IMR-90 (cell line): Measurements from ENCODE around the gene GSTM3. TPM values are rescaled to one million over a fixed set of nuclear protein-coding genes. Genes with fewer than 3 reads are reported as not detected.

Experiments used
- ATAC-seq: fragments of 200-7000 bp; cut with Tn5 transposase; 2 replicates; pipeline ENCODE4 v1.9.1; 2020; ENCODE audit warnings: low read depth, mild to moderate bottlenecking, moderate library complexity
- BruUV-seq: library from RNA; stranded (reverse); fragments of 400-500 nt; replicated peaks from 2 replicates; lab custom pipeline; 2021; lab: Mats Ljungman, UMichigan
- CTCF ChIA-PET: fragments of 300-600 bp; formaldehyde crosslinking; extraction: SDS; loops from one replicate; lab custom pipeline; 2021; ENCODE audit warnings: antibody characterized with exemption; lab: Yijun Ruan, JAX
- POLR2A ChIA-PET: fragments of 300-600 bp; sonication (Branson Sonifier 250); formaldehyde crosslinking; loops from one replicate; lab custom pipeline; 2022; ENCODE audit warnings: antibody characterized with exemption; ENCODE audit not compliant: unreplicated experiment; lab: Charles Lee
- DNase-seq: peaks from one replicate; pipeline ENCODE4 v3.0.0; 2013
- H2AFZ ChIP-seq: replicated peaks from 2 replicates; pipeline ENCODE3; 2013; ENCODE audit warnings: low read length, mild to moderate bottlenecking; ENCODE audit not compliant: poor library complexity
- H2AK5ac ChIP-seq: 2 replicates; pipeline ENCODE4 v1.6.1; 2013; ENCODE audit warnings: low read depth, low read length, inconsistent platforms
- H2AK9ac ChIP-seq: replicated peaks from 2 replicates; pipeline ENCODE3; 2013; ENCODE audit warnings: mild to moderate bottlenecking, low read depth, low read length, moderate library complexity; ENCODE audit not compliant: poor library complexity
- H2BK120ac ChIP-seq: 2 replicates; pipeline ENCODE4 v1.6.1; 2013; ENCODE audit warnings: low read depth, low read length, inconsistent platforms
- H2BK15ac ChIP-seq: 3 replicates; pipeline ENCODE4 v1.6.1; 2013; ENCODE audit warnings: low read depth, low read length, inconsistent platforms
- H2BK20ac ChIP-seq: 2 replicates; pipeline ENCODE4 v1.6.1; 2013; ENCODE audit warnings: low read depth, mild to moderate bottlenecking, inconsistent platforms, low read length, moderate library complexity
- H2BK5ac ChIP-seq: 2 replicates; pipeline ENCODE4 v1.6.1; 2013; ENCODE audit warnings: mild to moderate bottlenecking, low read depth, low read length, inconsistent platforms; ENCODE audit not compliant: poor library complexity, severe bottlenecking
- H3K14ac ChIP-seq: replicated peaks from 2 replicates; pipeline ENCODE4 v1.6.1; 2013; ENCODE audit warnings: low read depth, low read length, inconsistent platforms
- H3K18ac ChIP-seq: 2 replicates; pipeline ENCODE4 v1.6.1; 2013; ENCODE audit warnings: low read depth, low read length, control low read depth
- H3K23ac ChIP-seq: 2 replicates; pipeline ENCODE4 v1.6.1; 2013; ENCODE audit warnings: low read depth, low read length, inconsistent platforms
- H3K27ac ChIP-seq: 2 replicates; pipeline ENCODE4 v1.5.1; 2013; ENCODE audit warnings: mild to moderate bottlenecking, control low read depth, low read length; ENCODE audit not compliant: insufficient read depth
- H3K27me3 ChIP-seq: 2 replicates; pipeline ENCODE4 v1.6.1; 2013; ENCODE audit warnings: low read length; ENCODE audit not compliant: control insufficient read depth, insufficient read depth
- H3K36me3 ChIP-seq: 2 replicates; pipeline ENCODE4 v1.6.1; 2013; ENCODE audit warnings: low read length, mixed read lengths; ENCODE audit not compliant: control insufficient read depth, insufficient read depth
- H3K4ac ChIP-seq: 2 replicates; pipeline ENCODE4 v1.6.1; 2013; ENCODE audit warnings: low read depth, low read length, inconsistent platforms
- H3K4me1 ChIP-seq: 2 replicates; pipeline ENCODE4 v1.6.1; 2013; ENCODE audit warnings: low read length, mixed read lengths; ENCODE audit not compliant: control insufficient read depth, insufficient read depth
- H3K4me2 ChIP-seq: 2 replicates; pipeline ENCODE4 v1.6.1; 2013; ENCODE audit warnings: low read depth, mild to moderate bottlenecking, control low read depth, low read length, moderate library complexity
- H3K4me3 ChIP-seq: 2 replicates; pipeline ENCODE4 v1.5.1; 2013; ENCODE audit warnings: low read depth, mild to moderate bottlenecking, control low read depth, low read length, moderate library complexity; ENCODE audit not compliant: insufficient read depth
- H3K56ac ChIP-seq: 2 replicates; pipeline ENCODE4 v1.6.1; 2013; ENCODE audit warnings: low read length, inconsistent platforms; ENCODE audit not compliant: insufficient read depth; ENCODE audit errors: extremely low read depth
- H3K79me1 ChIP-seq, 2 experiments: 2 replicates each; pipeline ENCODE4 v1.6.1; 2013; ENCODE audit warnings: low read length in 2 of 2, inconsistent platforms in 1 of 2, low read depth in 1 of 2
- H3K9ac ChIP-seq: 2 replicates; pipeline ENCODE4 v1.6.1; 2013; ENCODE audit warnings: low read depth, low read length, control low read depth
- H3K9me1 ChIP-seq: 2 replicates; pipeline ENCODE4 v1.6.1; 2013; ENCODE audit warnings: low read length, inconsistent platforms; ENCODE audit not compliant: insufficient read depth
- H3K9me3 ChIP-seq: 2 replicates; pipeline ENCODE4 v1.6.1; 2013; ENCODE audit warnings: low read length; ENCODE audit not compliant: control insufficient read depth, insufficient read depth
- H4K20me1 ChIP-seq: 2 replicates; pipeline ENCODE4 v1.6.1; 2013; ENCODE audit warnings: low read length, inconsistent platforms; ENCODE audit not compliant: insufficient read depth
- H4K5ac ChIP-seq: 2 replicates; pipeline ENCODE4 v1.6.1; 2013; ENCODE audit warnings: mild to moderate bottlenecking, low read depth, low read length, control low read depth
- H4K8ac ChIP-seq, 2 experiments: 2 replicates each; pipeline ENCODE4 v1.6.1; 2013; ENCODE audit warnings: low read depth in 2 of 2, low read length in 2 of 2, control low read depth in 1 of 2, inconsistent platforms in 1 of 2
- H4K91ac ChIP-seq: 2 replicates; pipeline ENCODE4 v1.6.1; 2013; ENCODE audit warnings: low read depth, low read length, inconsistent platforms; ENCODE audit not compliant: insufficient read depth
- CHD1 ChIP-seq: IDR thresholded peaks from 2 replicates; pipeline ENCODE4 v1.6.1; 2012; ENCODE audit warnings: low read depth, low read length, improper control_type of control experiment
- MAFK ChIP-seq: IDR thresholded peaks from 2 replicates; pipeline ENCODE4 v1.6.1; 2012; ENCODE audit warnings: low read depth, low read length, improper control_type of control experiment
- MAZ ChIP-seq: IDR thresholded peaks from 2 replicates; pipeline ENCODE4 v1.6.1; 2012; ENCODE audit warnings: low read depth, mild to moderate bottlenecking, low read length, improper control_type of control experiment, moderate library complexity, borderline replicate concordance
- POLR2A ChIP-seq: IDR thresholded peaks from 2 replicates; pipeline ENCODE4 v1.6.1; 2012; ENCODE audit warnings: mild to moderate bottlenecking, low read depth, low read length
- RAD21 ChIP-seq: IDR thresholded peaks from 2 replicates; pipeline ENCODE4 v1.6.1; 2012; ENCODE audit warnings: low read length, improper control_type of control experiment
- SMC3 ChIP-seq: fragments of 150-350 bp; IDR thresholded peaks from 2 replicates; pipeline ENCODE4 v1.6.1; 2016; ENCODE audit warnings: low read depth, mild to moderate bottlenecking, antibody characterized with exemption, low read length, moderate library complexity
- WGBS, 2 experiments: methylation state at CpG; one replicate each; pipeline versions ENCODE4 v1.1.5 to v1.1.7; 2013; ENCODE audit warnings: missing lambda C conversion rate in 2 of 2; ENCODE audit not compliant: insufficient read length in 1 of 2; ENCODE audit errors: extremely low coverage in 2 of 2; 5-methylcytosine and 5-hydroxymethylcytosine counted together
- dilution Hi-C: fragments of 300-500 bp; cut with HindIII; formaldehyde crosslinking; loops from one replicate; pipeline ENCODE4 v1.14.3; 2018; ENCODE audit warnings: low sequenced_read_pairs; ENCODE audit not compliant: unreplicated experiment
- in situ Hi-C: fragments of 300-500 bp; cut with MboI; formaldehyde crosslinking; loops from 3 replicates; pipeline ENCODE4 v1.14.3; 2019; ENCODE audit warnings: low sequenced_read_pairs, inconsistent platforms, mixed read lengths
- intact Hi-C: fragments of 100-400 bp; cut with micrococcal nuclease; formaldehyde crosslinking; loops from 2 replicates; pipeline ENCODE4 v1.10.0; 2022
- polyA plus RNA-seq, 3 experiments: library from polyadenylated mRNA; depleted of rRNA; stranded (reverse); fragments of >200 nt; gene quantifications; 2 replicates each; pipeline ENCODE4 v1.2.3, GENCODE V29; 2012; ENCODE audit warnings: low replicate concordance in 1 of 3
- total RNA-seq: library from RNA; depleted of rRNA; stranded (reverse); fragments of >200 nt; gene quantifications from 2 replicates; pipeline ENCODE4 v1.2.3, GENCODE V29; 2012
- TF ChIP-seq, protein P1 (sequence below): conservative IDR thresholded peaks from 2 replicates; pipeline ENCODE4 v1.5.1; 2012; ENCODE audit warnings: mild to moderate bottlenecking, low read depth, low read length, improper control_type of control experiment

Gene GSTM3
- total and polyA plus RNA-seq, 2 of the 4 experiments (the other 2 are of a cell fraction): 102 to 131 TPM

DNA sequence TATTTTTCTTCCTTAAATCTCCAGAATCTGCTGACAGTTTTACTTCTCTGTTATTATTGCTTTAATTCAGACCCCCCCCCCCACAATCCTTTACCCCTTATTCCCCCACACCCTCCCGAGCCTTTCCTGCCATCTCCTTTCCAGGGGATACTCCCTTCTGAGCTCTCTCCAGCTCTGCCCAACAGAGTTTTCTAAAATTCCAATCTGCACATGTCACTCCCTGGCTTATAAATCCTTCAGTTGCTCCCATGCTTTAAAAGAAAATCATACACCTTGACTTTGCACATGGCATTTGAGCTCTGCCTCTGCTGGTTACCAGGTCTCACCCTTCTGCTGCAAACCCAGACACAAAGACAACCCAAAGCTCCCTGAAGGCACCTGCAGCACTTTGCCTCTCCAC is 34.6 kb upstream of the GSTM3 start:
- Histone ChIP-seq H3K27me3 (no peaks in the 10 kb centered on the region), H3K4ac (no peak overlapping the region; the same call in 1 of the 2 replicates), H2BK120ac (peak overlapping the region; percentile 63; the same call in 1 of the 2 replicates), H4K5ac (no peak overlapping the region), H4K91ac (no peak overlapping the region), H3K4me2 (no peak overlapping the region), H3K79me1 (no peaks in the 10 kb centered on the region), H3K14ac (no peak overlapping the region), H3K56ac (no peak overlapping the region), H3K23ac (no peak overlapping the region), H2BK15ac (peak overlapping the region; percentile 23; the same call in 1 of the 3 replicates), H2BK5ac (no peak overlapping the region), H3K4me3 (no peak overlapping the region), H2AK5ac (peak overlapping the region; percentile 69; the same call in 1 of the 2 replicates), H3K9me1 (peaks cover 8% of the 10 kb centered on the region; the same call in 1 of the 2 replicates), H3K18ac (no peak overlapping the region), H3K9ac (no peak overlapping the region), H3K4me1 (peaks cover 18% of the 10 kb centered on the region), H4K20me1 (no peaks in the 10 kb centered on the region), H2BK20ac (no peak overlapping the region), H2AK9ac (no peak overlapping the region), H3K36me3 (no peaks in the 10 kb centered on the region), H3K27ac (no peak overlapping the region), H3K9me3 (no peaks in the 10 kb centered on the region), H2AFZ (no peak overlapping the region), H4K8ac (no peak overlapping the region; a peak in 1 of 4 replicates)
- POLR2A ChIA-PET: no interaction called here
- CTCF ChIA-PET: interaction anchor here (2.1 to 4.5 kb wide), 3 partner anchors 135 to 209 kb away, joined by 4 to 63 read pairs (median 34); partner anchors contain the start of gene AHCYL1
- TF ChIP-seq SMC3 (no peak), CHD1 (no peak), MAZ (no peak), MAFK (no peak), POLR2A (no peak), RAD21 (no peak)
- TF ChIP-seq, protein P1, sequence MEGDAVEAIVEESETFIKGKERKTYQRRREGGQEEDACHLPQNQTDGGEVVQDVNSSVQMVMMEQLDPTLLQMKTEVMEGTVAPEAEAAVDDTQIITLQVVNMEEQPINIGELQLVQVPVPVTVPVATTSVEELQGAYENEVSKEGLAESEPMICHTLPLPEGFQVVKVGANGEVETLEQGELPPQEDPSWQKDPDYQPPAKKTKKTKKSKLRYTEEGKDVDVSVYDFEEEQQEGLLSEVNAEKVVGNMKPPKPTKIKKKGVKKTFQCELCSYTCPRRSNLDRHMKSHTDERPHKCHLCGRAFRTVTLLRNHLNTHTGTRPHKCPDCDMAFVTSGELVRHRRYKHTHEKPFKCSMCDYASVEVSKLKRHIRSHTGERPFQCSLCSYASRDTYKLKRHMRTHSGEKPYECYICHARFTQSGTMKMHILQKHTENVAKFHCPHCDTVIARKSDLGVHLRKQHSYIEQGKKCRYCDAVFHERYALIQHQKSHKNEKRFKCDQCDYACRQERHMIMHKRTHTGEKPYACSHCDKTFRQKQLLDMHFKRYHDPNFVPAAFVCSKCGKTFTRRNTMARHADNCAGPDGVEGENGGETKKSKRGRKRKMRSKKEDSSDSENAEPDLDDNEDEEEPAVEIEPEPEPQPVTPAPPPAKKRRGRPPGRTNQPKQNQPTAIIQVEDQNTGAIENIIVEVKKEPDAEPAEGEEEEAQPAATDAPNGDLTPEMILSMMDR: no peak
- in situ Hi-C loops: loop anchor here (5.0 to 25.0 kb wide), 2 partner anchors 137 to 212 kb away; partner anchors contain the start of gene CSF1
- intact Hi-C loops: loop anchor here (5.0 kb wide), 1 partner anchor 332 kb away; no protein-coding TSS in a partner anchor
- no CpG with 5 or more reads among the region's 1 CpG for whole genome bisulfite sequencing, 2 experiments
- peak; percentile 21 for DNase-seq
- dilution Hi-C loops: no loop called here
- no TSS peak for BruUV-seq
- no peak for ATAC-seq
